Measurements from ENCODE around the gene MEAF6. TPM values are rescaled to one million over a fixed set of nuclear protein-coding genes. Genes with fewer than 3 reads are reported as not detected.

MEAF6 gene
- total and polyA plus RNA-seq, 4 donors: 42.4 to 54.1 (median 50.4) TPM

DNA sequence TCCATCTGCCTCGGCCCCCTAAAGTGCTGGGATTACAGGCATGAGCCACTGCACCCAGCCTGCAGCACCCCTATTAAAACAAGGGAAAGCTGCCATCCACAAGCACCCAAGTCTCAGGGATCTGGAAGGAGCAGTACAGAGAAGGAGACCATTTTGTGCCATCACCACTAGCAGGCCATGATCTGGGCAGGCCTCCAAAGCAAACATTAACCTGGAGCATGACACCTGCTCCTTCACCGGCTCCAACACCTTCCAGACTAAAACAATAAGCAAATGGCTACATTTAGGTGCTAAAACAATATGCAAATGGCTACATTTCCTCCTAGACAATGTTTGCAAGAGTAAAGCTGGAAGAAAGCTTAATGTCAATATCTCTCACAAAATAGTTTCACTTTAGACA, 16.7 kb downstream of the MEAF6 start:
- 88 to 90% methylated on average over 2 of the region's 2 CpGs for WGBS, 2 donors
- Histone ChIP-seq H3K9me3 (ENCODE audit: control insufficient read depth, low read length) (no peaks in the 10 kb centered on the region), H3K27me3 (ENCODE audit: control insufficient read depth in 1 of 2, insufficient read depth in 2 of 2, low read length in 1 of 2) (no peaks in the 10 kb centered on the region), H3K4me3 (ENCODE audit: low read length in 2 of 2) (no peak overlapping the region), H3K36me3 (ENCODE audit: control insufficient read depth in 1 of 2, insufficient read depth in 2 of 2, low read length in 1 of 2) (peaks cover 2 to 8% of the 10 kb centered on the region in 2 donors), H3K4me1 (ENCODE audit: control insufficient read depth in 1 of 2, insufficient read depth in 2 of 2, low read length in 2 of 2) (peaks cover 0 to 2% of the 10 kb centered on the region in 2 donors), H3K27ac (ENCODE audit: low read depth in 1 of 2, low read length in 2 of 2) (no peak overlapping the region)
- DNase-seq (no peak), ATAC-seq (ENCODE audit: low FRiP score) (no peak)
- intact Hi-C loops (cut with DNase I): no loop called here

DNA sequence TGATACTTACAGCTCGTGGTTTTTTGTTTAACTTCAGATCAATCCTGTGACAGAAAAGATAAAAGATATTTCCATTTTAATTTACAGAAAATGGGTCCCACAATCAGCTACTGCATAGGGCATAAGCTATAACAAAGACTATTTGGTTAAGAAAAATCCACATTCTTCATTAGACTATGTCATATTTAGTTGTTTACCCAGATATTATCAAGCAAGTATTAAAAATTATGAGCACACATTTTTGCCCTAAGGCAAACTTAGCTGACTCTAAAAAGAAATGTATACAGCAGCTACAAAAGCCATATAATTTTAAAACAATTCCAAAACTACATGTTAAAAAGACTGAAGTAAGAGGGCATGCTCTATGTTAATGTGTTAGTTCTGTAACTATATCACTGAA, 18.7 kb downstream of the MEAF6 start:
- Histone ChIP-seq H3K27me3 (ENCODE audit: control insufficient read depth in 1 of 2, insufficient read depth in 2 of 2, low read length in 1 of 2) (no peaks in the 10 kb centered on the region), H3K36me3 (ENCODE audit: control insufficient read depth in 1 of 2, insufficient read depth in 2 of 2, low read length in 1 of 2) (peaks cover 5% of the 10 kb centered on the region in 2 donors)

DNA sequence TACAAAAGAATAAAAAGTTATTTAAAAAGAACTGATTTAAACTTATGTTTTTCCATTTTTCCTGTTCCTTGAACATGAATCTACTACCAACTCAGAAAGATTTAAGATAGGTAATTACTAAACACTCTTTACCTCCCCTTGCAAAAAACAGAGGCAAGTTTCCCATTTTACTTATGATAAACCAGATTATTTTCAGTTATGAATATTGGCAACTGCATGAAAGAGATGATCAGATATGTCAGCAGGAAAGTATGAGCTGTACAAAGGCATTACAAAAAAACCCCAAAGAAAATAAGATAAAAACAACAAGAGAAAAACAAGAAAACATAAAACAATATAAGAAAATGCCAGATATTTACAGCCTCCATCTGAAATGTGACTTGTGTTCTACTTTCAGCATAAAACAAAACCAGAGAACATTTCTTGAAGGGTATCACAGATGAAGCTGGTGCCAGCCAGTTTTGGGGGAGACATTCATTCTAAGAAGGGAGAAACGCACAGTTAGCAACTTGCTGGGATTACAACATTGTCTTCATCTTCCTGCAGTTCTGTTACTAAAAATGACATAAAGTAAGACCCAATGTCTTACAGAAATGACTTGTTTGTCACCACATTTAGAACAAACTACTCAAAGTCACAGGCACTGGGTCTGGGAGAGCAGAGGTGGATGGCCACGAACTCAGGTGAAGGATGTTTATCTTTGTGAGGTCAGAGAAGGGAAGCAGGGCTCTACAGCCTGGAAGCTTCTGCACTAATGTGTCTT, 21.0 kb downstream of the MEAF6 start:
- no peaks in the 10 kb centered on the region for H3K9me3 ChIP-seq (ENCODE audit: control insufficient read depth, low read length)
- 87 to 90% methylated on average over 2 of the region's 2 CpGs for WGBS, 2 donors
- ATAC-seq (ENCODE audit: low FRiP score) (no peak), DNase-seq (no peak)
- no peaks in the 10 kb centered on the region for H3K27me3 ChIP-seq (ENCODE audit: control insufficient read depth in 1 of 2, insufficient read depth in 2 of 2, low read length in 1 of 2)
- no peak overlapping the region for H3K27ac ChIP-seq (ENCODE audit: low read depth in 1 of 2, low read length in 2 of 2)
- no peak overlapping the region for H3K4me3 ChIP-seq (ENCODE audit: low read length in 2 of 2)
- H3K4me1 ChIP-seq (ENCODE audit: control insufficient read depth in 1 of 2, insufficient read depth in 2 of 2, low read length in 2 of 2): no peaks in the 10 kb centered on the region
- intact Hi-C loops (cut with DNase I): no loop called here
- peaks cover 3 to 6% of the 10 kb centered on the region in 2 donors for H3K36me3 ChIP-seq (ENCODE audit: control insufficient read depth in 1 of 2, insufficient read depth in 2 of 2, low read length in 1 of 2)

More for the DNA sequence above, 18.7 kb downstream of the MEAF6 start:
- H3K4me3 ChIP-seq (ENCODE audit: low read length in 2 of 2): no peak overlapping the region
- ATAC-seq (ENCODE audit: low FRiP score) (no peak), DNase-seq (no peak)
- no peaks in the 10 kb centered on the region for H3K9me3 ChIP-seq (ENCODE audit: control insufficient read depth, low read length)
- H3K4me1 ChIP-seq (ENCODE audit: control insufficient read depth in 1 of 2, insufficient read depth in 2 of 2, low read length in 2 of 2): peaks cover 0 to 2% of the 10 kb centered on the region in 2 donors
- no peak overlapping the region for H3K27ac ChIP-seq (ENCODE audit: low read depth in 1 of 2, low read length in 2 of 2)
- WGBS, 2 donors: 62 to 78% methylated on average over 1 of the region's 1 CpG
- intact Hi-C loops (cut with DNase I): no loop called here

DNA sequence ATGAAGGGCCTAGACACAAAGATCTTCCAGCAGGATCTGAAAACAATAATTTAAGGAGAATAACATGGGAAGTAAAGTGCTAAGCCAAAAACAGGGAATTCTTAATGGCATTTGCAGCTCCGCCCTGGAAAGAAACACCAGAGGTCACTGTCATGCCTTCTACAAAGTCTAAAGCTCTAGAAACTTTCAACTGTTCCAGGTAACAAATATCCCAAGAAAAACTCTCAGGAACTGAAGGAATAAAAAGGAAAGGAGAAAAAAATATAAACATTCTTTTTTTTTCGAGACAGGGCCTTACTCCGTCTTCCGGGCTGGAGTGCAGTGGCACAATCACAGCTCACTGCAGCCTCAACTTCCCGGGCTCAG, 27.0 kb downstream of the MEAF6 start:
- DNase-seq (no peak), ATAC-seq (ENCODE audit: low FRiP score) (no peak)
- WGBS, 2 donors: 83 to 90% methylated on average over 5 of the region's 5 CpGs
- intact Hi-C loops (cut with DNase I): loop anchor here (1.0 kb wide), 2 partner anchors 32 to 33 kb away; no protein-coding TSS in a partner anchor
- peaks cover 2 to 4% of the 10 kb centered on the region in 2 donors for H3K36me3 ChIP-seq (ENCODE audit: control insufficient read depth in 1 of 2, insufficient read depth in 2 of 2, low read length in 1 of 2)
- H3K27ac ChIP-seq (ENCODE audit: low read depth in 1 of 2, low read length in 2 of 2): no peak overlapping the region
- H3K9me3 ChIP-seq (ENCODE audit: control insufficient read depth, low read length): no peaks in the 10 kb centered on the region
- H3K4me1 ChIP-seq (ENCODE audit: control insufficient read depth in 1 of 2, insufficient read depth in 2 of 2, low read length in 2 of 2): peaks cover 0 to 4% of the 10 kb centered on the region in 2 donors
- no peak overlapping the region for H3K4me3 ChIP-seq (ENCODE audit: low read length in 2 of 2)
- H3K27me3 ChIP-seq (ENCODE audit: control insufficient read depth in 1 of 2, insufficient read depth in 2 of 2, low read length in 1 of 2): no peaks in the 10 kb centered on the region

DNA sequence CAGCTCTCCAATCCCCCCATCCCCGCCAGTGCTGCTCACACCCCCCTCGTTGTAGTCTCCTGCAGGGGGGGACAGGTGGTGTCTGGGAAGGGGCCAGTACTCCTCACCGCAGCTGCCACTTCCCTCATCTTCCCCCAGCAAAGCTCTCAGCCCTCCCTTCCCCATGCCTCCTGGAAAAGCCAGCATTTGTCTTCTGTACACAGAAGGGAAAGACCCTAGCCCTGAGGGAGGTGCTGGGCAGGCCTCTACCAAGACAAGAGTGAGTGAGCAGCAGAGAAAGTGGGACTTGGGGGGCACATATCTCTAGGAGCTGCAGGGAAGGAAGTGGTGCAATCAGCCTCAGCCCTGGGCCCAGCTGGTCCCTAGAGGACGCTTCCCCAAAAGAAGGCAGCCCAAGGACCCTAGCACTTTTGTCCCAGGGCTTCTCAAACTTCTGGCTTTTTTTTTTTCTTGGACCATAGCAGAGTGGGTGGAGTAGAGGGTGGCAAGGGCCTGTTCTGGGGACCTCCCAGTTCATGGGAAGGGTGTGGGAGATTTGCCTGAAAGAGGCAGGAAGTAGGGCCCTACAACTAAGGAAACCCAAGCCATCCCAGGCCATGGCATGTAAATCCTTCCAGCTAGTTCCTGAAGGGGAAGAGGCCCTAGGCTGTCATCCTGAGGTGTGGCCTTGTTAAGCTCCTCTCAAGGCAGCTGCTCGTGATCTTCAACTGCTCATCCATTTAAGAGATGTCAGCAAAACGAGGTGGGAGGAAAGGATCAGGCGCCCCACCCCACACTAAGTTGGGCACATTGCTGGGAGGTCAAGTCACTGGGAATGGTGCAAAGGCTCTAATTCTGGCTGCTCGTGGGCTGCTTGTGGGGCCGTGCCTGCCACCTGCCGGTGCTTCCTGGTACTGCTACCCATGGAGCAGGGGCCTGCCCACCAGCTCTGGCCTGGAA, 27.6 kb downstream of the MEAF6 start:
- peak; percentile 84 to 96 for DNase-seq
- peaks cover 2 to 4% of the 10 kb centered on the region in 2 donors for H3K36me3 ChIP-seq (ENCODE audit: control insufficient read depth in 1 of 2, insufficient read depth in 2 of 2, low read length in 1 of 2)
- H3K27me3 ChIP-seq (ENCODE audit: control insufficient read depth in 1 of 2, insufficient read depth in 2 of 2, low read length in 1 of 2): no peaks in the 10 kb centered on the region
- H3K27ac ChIP-seq (ENCODE audit: low read depth in 1 of 2, low read length in 2 of 2): peak overlapping the region in 1 of 2 donors; percentile 9
- H3K9me3 ChIP-seq (ENCODE audit: control insufficient read depth, low read length): no peaks in the 10 kb centered on the region
- 20 to 21% methylated on average over 8 to 10 of the region's 10 CpGs for WGBS, 2 donors
- no peak overlapping the region for H3K4me3 ChIP-seq (ENCODE audit: low read length in 2 of 2)
- intact Hi-C loops (cut with DNase I): loop anchor here (1.0 kb wide), 2 partner anchors 32 to 33 kb away; no protein-coding TSS in a partner anchor
- ATAC-seq (ENCODE audit: low FRiP score): peak; percentile 90
- peaks cover 0 to 4% of the 10 kb centered on the region in 2 donors for H3K4me1 ChIP-seq (ENCODE audit: control insufficient read depth in 1 of 2, insufficient read depth in 2 of 2, low read length in 2 of 2)

DNA sequence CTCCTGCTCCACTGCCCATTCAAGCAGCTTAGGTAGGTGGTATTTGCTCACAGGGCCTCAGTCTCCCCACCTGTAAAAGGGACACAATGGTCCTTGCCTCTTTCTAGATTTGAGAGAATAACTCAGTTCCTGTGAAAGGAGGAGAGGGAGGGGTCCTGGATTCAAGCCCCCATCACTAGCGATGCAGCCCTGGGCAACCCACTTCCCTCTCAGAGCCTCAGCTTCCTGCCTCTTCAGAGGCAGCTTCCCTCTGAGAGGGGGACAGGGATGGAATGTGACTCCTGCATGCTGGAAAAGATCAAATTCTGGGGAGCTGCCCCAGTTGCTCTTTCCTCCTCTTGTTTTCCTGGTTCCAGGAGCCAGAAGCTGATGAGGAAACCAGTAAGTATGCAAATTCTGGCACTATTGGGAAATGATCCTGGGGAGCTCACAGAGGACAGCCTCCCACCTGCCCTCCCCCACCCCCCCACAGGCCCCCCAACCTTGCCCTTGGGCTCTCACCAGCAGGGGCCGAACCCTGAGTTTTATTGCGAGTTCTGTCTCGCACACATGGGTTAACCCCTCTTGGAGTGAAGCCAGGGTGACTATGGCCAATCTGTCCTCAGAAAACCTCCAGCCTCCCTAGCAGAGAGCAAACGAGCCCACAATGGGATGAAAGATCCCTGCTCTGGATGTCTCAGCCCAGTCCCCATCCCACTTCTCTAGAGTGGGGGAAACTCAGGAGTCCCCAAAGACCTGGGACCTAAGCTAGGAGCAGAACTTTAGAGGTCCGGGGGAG, 28.5 kb downstream of the MEAF6 start:
- peaks cover 3 to 5% of the 10 kb centered on the region in 2 donors for H3K36me3 ChIP-seq (ENCODE audit: control insufficient read depth in 1 of 2, insufficient read depth in 2 of 2, low read length in 1 of 2)
- no peak for DNase-seq
- intact Hi-C loops (cut with DNase I): no loop called here
- H3K4me3 ChIP-seq (ENCODE audit: low read length in 2 of 2): no peak overlapping the region
- no peaks in the 10 kb centered on the region for H3K9me3 ChIP-seq (ENCODE audit: control insufficient read depth, low read length)
- H3K27ac ChIP-seq (ENCODE audit: low read depth in 1 of 2, low read length in 2 of 2): peak overlapping the region; percentile 58 to 93
- H3K4me1 ChIP-seq (ENCODE audit: control insufficient read depth in 1 of 2, insufficient read depth in 2 of 2, low read length in 2 of 2): peaks cover 0 to 4% of the 10 kb centered on the region in 2 donors
- WGBS, 2 donors: 29 to 41% methylated on average over 6 of the region's 6 CpGs
- no peaks in the 10 kb centered on the region for H3K27me3 ChIP-seq (ENCODE audit: control insufficient read depth in 1 of 2, insufficient read depth in 2 of 2, low read length in 1 of 2)
- no peak for ATAC-seq (ENCODE audit: low FRiP score)

DNA sequence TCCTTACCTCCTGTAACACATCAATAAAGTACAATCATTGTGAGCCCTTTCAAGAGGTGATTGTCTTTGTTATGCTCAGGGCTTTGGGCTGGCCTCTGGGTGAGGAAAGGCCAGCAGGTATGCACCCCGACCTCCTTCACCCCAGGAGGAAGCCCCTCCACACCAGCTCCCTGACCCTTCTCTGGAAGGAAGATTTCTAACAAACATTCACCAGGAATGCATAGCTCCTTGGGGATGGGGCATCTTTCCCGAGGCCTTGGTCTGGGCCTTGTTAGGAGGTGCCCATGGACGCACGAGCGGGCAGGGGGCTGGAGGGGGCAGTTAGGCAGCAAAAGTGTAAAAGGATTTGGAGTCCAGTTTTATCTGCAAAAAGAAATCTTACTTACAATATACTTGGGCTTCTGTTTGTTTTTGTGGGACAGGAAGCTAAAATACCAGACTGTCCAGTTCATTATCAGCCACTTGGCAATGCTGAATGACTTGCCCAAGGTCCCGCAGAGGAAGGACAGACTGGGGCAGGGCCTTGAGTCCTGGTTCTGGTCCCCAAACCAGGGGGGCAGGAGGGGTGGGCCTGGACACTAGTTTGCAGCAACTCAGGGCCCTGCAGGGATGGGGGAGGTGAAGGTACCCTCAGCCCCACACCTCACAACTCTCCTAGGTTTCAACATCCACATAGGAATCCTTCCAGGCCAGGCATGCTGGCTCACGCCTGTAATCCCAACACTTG, 30.1 kb downstream of the MEAF6 start:
- DNase-seq: no peak
- 30 to 32% methylated on average over 7 of the region's 7 CpGs for WGBS, 2 donors
- Histone ChIP-seq H3K4me3 (ENCODE audit: low read length in 2 of 2) (no peak overlapping the region), H3K9me3 (ENCODE audit: control insufficient read depth, low read length) (no peaks in the 10 kb centered on the region), H3K36me3 (ENCODE audit: control insufficient read depth in 1 of 2, insufficient read depth in 2 of 2, low read length in 1 of 2) (peaks cover 0 to 8% of the 10 kb centered on the region in 2 donors), H3K4me1 (ENCODE audit: control insufficient read depth in 1 of 2, insufficient read depth in 2 of 2, low read length in 2 of 2) (peaks cover 2 to 4% of the 10 kb centered on the region in 2 donors), H3K27me3 (ENCODE audit: control insufficient read depth in 1 of 2, insufficient read depth in 2 of 2, low read length in 1 of 2) (no peaks in the 10 kb centered on the region), H3K27ac (ENCODE audit: low read depth in 1 of 2, low read length in 2 of 2) (peak overlapping the region in 1 of 2 donors; percentile 93)
- intact Hi-C loops (cut with DNase I): no loop called here
- no peak for ATAC-seq (ENCODE audit: low FRiP score)

DNA sequence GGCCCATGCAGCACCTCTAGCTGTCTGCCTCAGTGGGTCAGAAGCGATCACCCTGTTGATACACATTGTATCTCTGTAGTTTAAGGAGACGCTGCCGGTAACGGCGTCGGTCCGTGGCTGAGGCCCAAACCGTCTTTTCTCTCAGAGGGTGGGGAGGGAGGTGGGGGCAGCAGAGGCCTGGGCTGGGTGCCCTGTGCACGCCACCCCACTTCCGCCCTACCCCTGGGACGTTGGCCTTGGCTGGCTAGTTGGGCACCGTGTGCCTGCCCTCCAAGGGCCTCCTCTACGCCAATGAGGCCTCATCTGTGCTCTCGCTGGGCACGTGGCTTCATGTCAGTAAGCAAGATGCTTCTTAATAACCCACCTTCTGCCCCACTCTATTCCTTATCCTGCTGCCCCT, 30.8 kb downstream of the MEAF6 start:
- WGBS, 2 donors: 67 to 73% methylated on average over 15 of the region's 15 CpGs
- DNase-seq: no peak
- peaks cover 2 to 4% of the 10 kb centered on the region in 2 donors for H3K4me1 ChIP-seq (ENCODE audit: control insufficient read depth in 1 of 2, insufficient read depth in 2 of 2, low read length in 2 of 2)
- ATAC-seq (ENCODE audit: low FRiP score): no peak
- H3K27ac ChIP-seq (ENCODE audit: low read depth in 1 of 2, low read length in 2 of 2): no peak overlapping the region
- H3K36me3 ChIP-seq (ENCODE audit: control insufficient read depth in 1 of 2, insufficient read depth in 2 of 2, low read length in 1 of 2): peaks cover 0 to 8% of the 10 kb centered on the region in 2 donors
- H3K4me3 ChIP-seq (ENCODE audit: low read length in 2 of 2): no peak overlapping the region
- H3K9me3 ChIP-seq (ENCODE audit: control insufficient read depth, low read length): no peaks in the 10 kb centered on the region
- intact Hi-C loops (cut with DNase I): no loop called here
- H3K27me3 ChIP-seq (ENCODE audit: control insufficient read depth in 1 of 2, insufficient read depth in 2 of 2, low read length in 1 of 2): no peaks in the 10 kb centered on the region
